GM12892 (cell line): ENCODE measurements around the gene TMEM260.

Source experiments
- POLR2A ChIP-seq: IDR thresholded peaks from 2 replicates; pipeline ENCODE4 v1.6.1; 2011; ENCODE audit warnings: low read depth, low read length, control low read depth
- POLR2AphosphoS5 ChIP-seq: IDR thresholded peaks from 2 replicates; pipeline ENCODE4 v1.6.1; 2011; ENCODE audit warnings: low read depth, low read length, control low read depth

DNA sequence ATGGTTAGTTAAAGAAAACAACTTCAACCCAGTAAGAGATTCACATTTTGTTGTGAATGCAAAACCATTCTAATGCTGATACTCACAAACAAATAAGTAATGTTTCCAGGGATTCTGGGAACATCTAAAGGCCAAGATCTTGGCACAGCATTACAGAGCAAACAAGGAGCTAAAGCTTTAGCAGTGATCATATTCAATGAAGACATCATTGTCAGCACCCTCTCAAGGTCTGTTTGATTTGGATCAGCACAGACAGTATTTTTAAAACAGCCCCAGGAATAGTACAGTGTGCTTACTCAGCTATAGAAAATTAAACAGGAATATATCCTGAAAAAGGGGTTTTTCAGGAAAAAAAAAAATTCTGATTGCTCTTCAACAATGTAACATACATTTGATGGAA lies 71.4 kb downstream of the TMEM260 start:
- TF ChIP-seq POLR2A (no peak), POLR2AphosphoS5 (no peak)
